Psoas muscle (tissue), 8 donors: ENCODE data around the gene ZFC3H1. TPM values are rescaled to one million over a fixed set of nuclear protein-coding genes. Genes with fewer than 3 reads are reported as not detected.
"Not testable (repeated sequence)": the region's sequence is repeated elsewhere in the genome, so short reads cannot be mapped to it uniquely, and the experiment has no call there.

Experiments used
- ATAC-seq, 4 donors: fragments of 200-7000 bp; cut with Tn5 transposase; one replicate each; pipeline ENCODE4 v1.9.1; 2020; ENCODE audit warnings: moderate library complexity in 3 of 4, mild to moderate bottlenecking in 2 of 4
- DNase-seq, 2 donors: peaks; one replicate each; pipeline ENCODE4 v3.0.0-alpha.2; 2020
- H3K27ac ChIP-seq: fragments of 200-600 bp; one replicate; pipeline ENCODE4 v1.8.0; 2022
- H3K27me3 ChIP-seq, 3 donors: fragments of 200-600 bp in 1 of 3; one replicate each; pipeline versions ENCODE4 v1.6.1 to v1.8.0; 2013 to 2022; ENCODE audit warnings: low read length in 2 of 3, mild to moderate bottlenecking in 2 of 3, moderate library complexity in 1 of 3; ENCODE audit not compliant: insufficient read depth in 3 of 3
- H3K36me3 ChIP-seq, 2 donors: fragments of 200-600 bp in 1 of 2; one replicate each; pipeline versions ENCODE4 v1.6.1 to v1.8.0; 2013 to 2022; ENCODE audit warnings: low read depth in 1 of 2, mild to moderate bottlenecking in 1 of 2, moderate library complexity in 1 of 2; ENCODE audit not compliant: insufficient read depth in 1 of 2
- H3K4me1 ChIP-seq: fragments of 200-600 bp; one replicate; pipeline ENCODE4 v1.8.0; 2022
- H3K4me3 ChIP-seq: fragments of 200-600 bp; one replicate; pipeline ENCODE4 v1.8.0; 2022; ENCODE audit warnings: mild to moderate bottlenecking
- H3K9me3 ChIP-seq: fragments of 200-600 bp; one replicate; pipeline ENCODE4 v1.8.0; 2022
- WGBS, 3 donors: extraction: QIAGEN DNeasy Blood & Tissue Kit; methylation state at CpG; one replicate each; pipeline versions ENCODE4 v1.1.6 to v1.1.7; 2013; 5-methylcytosine and 5-hydroxymethylcytosine counted together
- intact Hi-C, 2 donors: fragments of 100-400 bp; cut with DNase I; formaldehyde crosslinking; loops; one replicate each; pipeline versions ENCODE4 v1.11.0 to v1.14.2; 2022
- polyA plus RNA-seq, 3 donors: library from polyadenylated mRNA; stranded (reverse); fragments of 200-250 nt; gene quantifications; one replicate each; pipeline ENCODE4 v1.2.3, GENCODE V29; 2013
- total RNA-seq, 4 donors: library from RNA; stranded (reverse); fragmentation: NEBNext Ultra II Directional in 2 of 4; extraction: Animal tissue kit (Norgen Biotek cat#: 25700) in 2 of 4; gene quantifications; one replicate each; pipeline versions ENCODE4 v1.2.1 to v1.2.4, GENCODE V29; 2021 to 2023
- TF ChIP-seq, protein P1 (sequence below): fragments of 200-600 bp; IDR thresholded peaks from one replicate; pipeline ENCODE4 v1.8.0; 2022; ENCODE audit warnings: antibody characterized with exemption
- donor health status: healthy with polysubstance abuse.
- donor health status: DM: no; HTN: no; CAD: no; lungs with moderate emphysema.
- donor health status: Bipolar disorder and iron deficiency.
- donor health status: healthy.
- donor health status: DM: yes; HTN: yes; CAD: no.
- donor health status: DM: no; HTN: no; CAD: no.
- donor health status: DM: no; HTN: no; CAD: no.
- donor health status: DM: yes; HTN: yes; CAD: no.

ZFC3H1 gene
- total and polyA plus RNA-seq, 7 donors, result 5.5 to 18.1 (median 13.0) TPM

DNA sequence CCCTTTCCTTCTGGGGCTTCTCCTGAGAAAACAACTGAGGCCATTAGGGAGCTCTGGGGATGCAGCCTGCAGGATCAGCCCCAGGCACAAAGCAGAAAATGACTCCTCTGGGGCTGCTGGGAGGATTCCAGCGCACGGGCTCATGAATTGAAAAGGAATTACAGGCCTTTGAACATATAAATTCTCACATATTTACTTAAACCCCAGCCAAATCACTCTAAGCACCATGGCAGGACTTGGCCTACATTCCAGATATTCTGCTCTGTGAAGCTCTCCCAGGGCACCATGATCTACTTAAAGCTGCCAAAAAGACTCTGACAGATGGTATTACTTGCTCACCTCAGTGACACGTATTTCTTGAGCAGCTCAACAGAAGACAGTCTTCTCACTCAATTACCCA is 87.2 kb downstream of the ZFC3H1 start:
- WGBS, 3 donors, result 22 to 31% (median 26%) methylated on average over 3 of the region's 3 CpGs
- no peaks in the 10 kb centered on the region for H3K9me3 ChIP-seq
- DNase-seq (no peak), ATAC-seq (no peak)
- no peak overlapping the region for H3K27ac ChIP-seq
- intact Hi-C loops, result no loop called here
- H3K4me1 ChIP-seq, result no peaks in the 10 kb centered on the region
- peaks cover 0 to 2% (median 0%) of the 10 kb centered on the region in 3 donors for H3K27me3 ChIP-seq
- H3K36me3 ChIP-seq, result peaks cover 0 to 41% of the 10 kb centered on the region in 2 donors
- TF ChIP-seq, protein P1, sequence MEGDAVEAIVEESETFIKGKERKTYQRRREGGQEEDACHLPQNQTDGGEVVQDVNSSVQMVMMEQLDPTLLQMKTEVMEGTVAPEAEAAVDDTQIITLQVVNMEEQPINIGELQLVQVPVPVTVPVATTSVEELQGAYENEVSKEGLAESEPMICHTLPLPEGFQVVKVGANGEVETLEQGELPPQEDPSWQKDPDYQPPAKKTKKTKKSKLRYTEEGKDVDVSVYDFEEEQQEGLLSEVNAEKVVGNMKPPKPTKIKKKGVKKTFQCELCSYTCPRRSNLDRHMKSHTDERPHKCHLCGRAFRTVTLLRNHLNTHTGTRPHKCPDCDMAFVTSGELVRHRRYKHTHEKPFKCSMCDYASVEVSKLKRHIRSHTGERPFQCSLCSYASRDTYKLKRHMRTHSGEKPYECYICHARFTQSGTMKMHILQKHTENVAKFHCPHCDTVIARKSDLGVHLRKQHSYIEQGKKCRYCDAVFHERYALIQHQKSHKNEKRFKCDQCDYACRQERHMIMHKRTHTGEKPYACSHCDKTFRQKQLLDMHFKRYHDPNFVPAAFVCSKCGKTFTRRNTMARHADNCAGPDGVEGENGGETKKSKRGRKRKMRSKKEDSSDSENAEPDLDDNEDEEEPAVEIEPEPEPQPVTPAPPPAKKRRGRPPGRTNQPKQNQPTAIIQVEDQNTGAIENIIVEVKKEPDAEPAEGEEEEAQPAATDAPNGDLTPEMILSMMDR, result no peak
- no peak overlapping the region for H3K4me3 ChIP-seq

DNA sequence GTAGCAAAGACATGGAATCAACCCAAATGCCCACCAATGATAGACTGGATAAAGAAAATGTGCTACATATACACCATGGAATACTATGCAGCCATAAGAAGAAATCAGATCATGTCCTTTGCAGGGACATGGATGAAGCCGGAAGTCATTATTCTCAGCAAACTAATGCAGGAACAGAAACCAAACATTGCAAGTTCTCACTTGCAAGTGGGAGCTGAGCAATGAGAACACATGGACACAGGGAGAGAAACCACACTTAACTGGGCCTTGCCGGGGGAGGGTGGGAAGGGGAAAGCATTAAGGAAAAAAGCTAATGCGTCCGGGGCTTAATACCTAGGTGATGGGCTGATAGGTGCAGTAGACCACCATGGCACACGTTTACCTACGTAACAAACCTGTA is 93.8 kb downstream of the ZFC3H1 start:
- H3K36me3 ChIP-seq, result peaks cover 0 to 35% of the 10 kb centered on the region in 2 donors
- 82 to 98% (median 98%) methylated on average over 6 of the region's 6 CpGs for WGBS, 3 donors
- H3K4me3 ChIP-seq, H3K9me3 ChIP-seq, H3K27me3 ChIP-seq, ATAC-seq, DNase-seq, H3K27ac ChIP-seq, H3K4me1 ChIP-seq, intact Hi-C loops: not testable (repeated sequence)

DNA sequence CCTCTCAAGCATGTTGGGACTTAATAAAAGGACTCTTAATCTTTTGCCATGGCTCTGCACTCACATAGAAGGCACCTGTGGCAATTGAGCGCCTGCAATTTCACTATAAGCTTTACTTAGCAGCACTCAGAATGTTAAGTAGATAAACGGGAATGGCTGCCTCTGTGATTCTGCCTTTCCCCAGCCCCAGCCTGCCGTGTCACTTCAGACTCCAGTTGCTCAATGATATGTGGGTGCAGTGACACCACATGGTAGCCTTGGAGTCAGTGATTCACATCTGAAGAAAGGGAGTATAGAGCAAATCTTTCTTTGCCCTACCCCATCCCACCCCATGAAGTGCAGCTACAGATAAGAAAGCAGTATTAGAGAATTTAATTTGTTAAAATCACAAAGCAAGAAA is 96.1 kb downstream of the ZFC3H1 start:
- ATAC-seq, result peak in 1 of 4 donors; percentile 36

DNA sequence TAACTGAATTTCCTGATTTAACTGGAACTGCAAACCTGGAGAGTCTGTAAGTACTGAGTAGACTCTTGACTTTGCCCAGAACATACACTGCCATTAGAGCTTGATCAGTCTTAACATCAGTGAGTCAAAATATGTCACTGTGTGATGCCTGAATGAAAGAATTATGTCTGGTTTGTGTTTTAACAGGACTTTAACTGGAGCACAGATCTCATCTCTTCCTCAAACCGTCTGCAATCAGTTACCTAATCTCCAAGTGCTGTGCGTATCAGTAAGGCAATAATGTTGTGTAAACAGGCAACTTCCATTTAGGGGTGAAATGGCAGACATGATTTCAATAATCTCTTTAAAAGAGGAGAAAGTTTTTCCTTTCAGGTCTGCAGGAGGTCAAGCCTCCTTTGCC is 97.0 kb downstream of the ZFC3H1 start:
- WGBS, 3 donors, result 71 to 77% (median 73%) methylated on average over 2 of the region's 2 CpGs
- no peak for DNase-seq

More for the DNA sequence above, 96.1 kb downstream of the ZFC3H1 start:
- no peak overlapping the region for H3K4me3 ChIP-seq
- no peaks in the 10 kb centered on the region for H3K27me3 ChIP-seq
- no peaks in the 10 kb centered on the region for H3K4me1 ChIP-seq
- 65 to 74% (median 74%) methylated on average over 3 of the region's 3 CpGs for WGBS, 3 donors
- H3K27ac ChIP-seq, result no peak overlapping the region
- intact Hi-C loops, result no loop called here
- DNase-seq, result no peak
- TF ChIP-seq, protein P1, result no peak
- H3K36me3 ChIP-seq, result peaks cover 0 to 27% of the 10 kb centered on the region in 2 donors
- no peaks in the 10 kb centered on the region for H3K9me3 ChIP-seq

DNA sequence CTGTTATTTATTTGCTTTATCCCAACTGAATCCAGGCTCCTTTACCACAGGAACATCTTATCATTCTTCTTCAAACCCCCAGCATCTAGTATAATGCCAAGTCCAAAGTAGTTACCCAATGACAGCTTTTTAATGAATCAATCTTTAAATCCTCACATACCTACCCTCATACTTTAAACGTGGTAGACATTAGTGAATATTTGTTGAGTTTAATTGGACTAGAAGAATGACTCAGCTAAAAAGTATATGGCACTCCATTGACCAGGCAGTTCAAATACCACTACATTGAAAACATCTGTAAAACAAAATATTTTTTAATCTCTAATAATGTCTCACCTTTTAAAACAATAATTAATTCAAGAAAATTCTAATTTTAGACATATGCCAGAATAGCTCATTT is 98.1 kb downstream of the ZFC3H1 start:
- H3K9me3 ChIP-seq, result no peaks in the 10 kb centered on the region
- no peak for ATAC-seq
- H3K27me3 ChIP-seq, result no peaks in the 10 kb centered on the region
- DNase-seq, result no peak
- H3K4me3 ChIP-seq, result no peak overlapping the region
- TF ChIP-seq, protein P1, result no peak
- peaks cover 0 to 13% of the 10 kb centered on the region in 2 donors for H3K36me3 ChIP-seq
- intact Hi-C loops, result no loop called here
- H3K27ac ChIP-seq, result no peak overlapping the region
- no peaks in the 10 kb centered on the region for H3K4me1 ChIP-seq
- WGBS, 3 donors, result 64 to 75% (median 67%) methylated on average over 1 of the region's 1 CpG

More for the DNA sequence above, 97.0 kb downstream of the ZFC3H1 start:
- Histone ChIP-seq H3K27ac (no peak overlapping the region), H3K4me1 (no peaks in the 10 kb centered on the region), H3K27me3 (no peaks in the 10 kb centered on the region), H3K4me3 (no peak overlapping the region), H3K9me3 (no peaks in the 10 kb centered on the region), H3K36me3 (peaks cover 0 to 21% of the 10 kb centered on the region in 2 donors)
- ATAC-seq, result no peak
- intact Hi-C loops, result no loop called here
- TF ChIP-seq, protein P1, result no peak
